Smooth muscle cell (in vitro differentiated cells): ENCODE results near the gene GMPR2. TPM values are rescaled to one million over a fixed set of nuclear protein-coding genes. Genes with fewer than 3 reads are reported as not detected.

Experiments
- DNase-seq: peaks from one replicate; lab custom pipeline; 2025; ENCODE audit not compliant: unreplicated experiment; lab: John Stamatoyannopoulos, UW
- H2AFZ ChIP-seq: fragments of 200-600 bp; sonication (generic); 2 replicates; pipeline ENCODE4 v1.6.0; 2016; ENCODE audit warnings: antibody characterized with exemption, low read depth, mild to moderate bottlenecking
- H3F3A ChIP-seq: fragments of 200-600 bp; sonication (generic); 2 replicates; pipeline ENCODE4 v1.6.0; 2017; ENCODE audit warnings: antibody characterized with exemption, low read depth
- H3K27ac ChIP-seq: fragments of 200-600 bp; sonication (generic); 2 replicates; pipeline ENCODE4 v1.5.1; 2016; ENCODE audit warnings: low read depth, mild to moderate bottlenecking
- H3K27me3 ChIP-seq: fragments of 200-600 bp; sonication (generic); 2 replicates; pipeline ENCODE4 v1.6.1; 2016; ENCODE audit warnings: low read depth, mild to moderate bottlenecking
- H3K36me3 ChIP-seq: fragments of 200-600 bp; sonication (generic); 2 replicates; pipeline ENCODE4 v1.5.1; 2016; ENCODE audit warnings: low read depth
- H3K4me1 ChIP-seq: fragments of 200-600 bp; sonication (generic); 2 replicates; pipeline ENCODE4 v1.5.1; 2016; ENCODE audit warnings: low read depth
- H3K4me2 ChIP-seq: fragments of 200-600 bp; sonication (generic); 2 replicates; pipeline ENCODE4 v1.6.0; 2016; ENCODE audit warnings: mild to moderate bottlenecking
- H3K4me3 ChIP-seq: fragments of 200-600 bp; sonication (generic); 2 replicates; pipeline ENCODE4 v1.5.1; 2016; ENCODE audit warnings: mild to moderate bottlenecking
- H3K79me2 ChIP-seq: fragments of 200-600 bp; sonication (generic); 2 replicates; pipeline ENCODE4 v1.6.0; 2016; ENCODE audit warnings: low read depth, mild to moderate bottlenecking
- H3K9ac ChIP-seq: fragments of 200-600 bp; sonication (generic); 2 replicates; pipeline ENCODE4 v1.6.0; 2016; ENCODE audit warnings: low read depth
- H3K9me3 ChIP-seq: fragments of 200-600 bp; sonication (generic); replicated peaks from 2 replicates; pipeline ENCODE4 v1.5.1; 2016; ENCODE audit warnings: low read depth
- H4K20me1 ChIP-seq: fragments of 200-600 bp; sonication (generic); 2 replicates; pipeline ENCODE4 v1.6.0; 2016; ENCODE audit warnings: low read depth
- CTCF ChIP-seq: fragments of 200-600 bp; sonication (generic); IDR thresholded peaks from 2 replicates; pipeline ENCODE4 v1.5.1; 2017; ENCODE audit warnings: borderline replicate concordance, mild to moderate bottlenecking, antibody characterized with exemption; ENCODE audit not compliant: insufficient read depth, poor library complexity, severe bottlenecking
- WGBS: methylation state at CpG from one replicate; pipeline ENCODE4 v1.1.7; 2016; ENCODE audit warnings: low lambda C conversion rate; 5-methylcytosine and 5-hydroxymethylcytosine counted together
- polyA plus RNA-seq: library from polyadenylated mRNA; unstranded; fragments of >200 nt; fragmentation: Nextera tagmentation; extraction: Ambion mirVana; gene quantifications from 2 replicates; pipeline ENCODE4 v1.2.1, GENCODE V29; 2016
- total RNA-seq: library from RNA; depleted of rRNA; stranded (reverse); fragments of >200 nt; gene quantifications from 2 replicates; pipeline ENCODE4 v1.2.3, GENCODE V29; 2014

The GMPR2 gene
- total and polyA plus RNA-seq, 2 experiments from 2014 or later, result 43.4 to 65.0 TPM

- no peak for DNase-seq
- Histone ChIP-seq H3K27ac (no peak overlapping the region), H2AFZ (no peak overlapping the region), H3K36me3 (no peaks in the 10 kb centered on the region), H3K9me3 (no peaks in the 10 kb centered on the region), H3K9ac (no peak overlapping the region), H3K27me3 (no peaks in the 10 kb centered on the region), H3K4me3 (no peak overlapping the region), H3K79me2 (no peaks in the 10 kb centered on the region), H3K4me1 (no peaks in the 10 kb centered on the region), H3F3A (no peaks in the 10 kb centered on the region), H3K4me2 (no peak overlapping the region), H4K20me1 (no peaks in the 10 kb centered on the region)
- WGBS, result 85% methylated on average over 11 of the region's 11 CpGs
- no peak for TF ChIP-seq CTCF
Observed at GRCh38 chr14:24279301-24280186, 46.8 kb downstream of the GMPR2 start.

GRCh38 chr14:24280797-24281460 lies 48.2 kb downstream of the GMPR2 start:
- no peaks in the 10 kb centered on the region for H3K9me3 ChIP-seq
- DNase-seq, result no peak
- H3K9ac ChIP-seq, result no peak overlapping the region
- no peak for TF ChIP-seq CTCF
- no peaks in the 10 kb centered on the region for H3F3A ChIP-seq
- no peaks in the 10 kb centered on the region for H4K20me1 ChIP-seq
- no peaks in the 10 kb centered on the region for H3K4me1 ChIP-seq
- no peak overlapping the region for H3K27ac ChIP-seq
- no peaks in the 10 kb centered on the region for H3K27me3 ChIP-seq
- H3K4me2 ChIP-seq, result no peak overlapping the region
- no peak overlapping the region for H2AFZ ChIP-seq
- no peak overlapping the region for H3K4me3 ChIP-seq
- no peaks in the 10 kb centered on the region for H3K79me2 ChIP-seq
- 86% methylated on average over 6 of the region's 6 CpGs for WGBS
- H3K36me3 ChIP-seq, result no peaks in the 10 kb centered on the region

GRCh38 chr14:24281636-24282035 lies 48.9 kb downstream of the GMPR2 start:
- H3K9ac ChIP-seq, result no peak overlapping the region
- no peak for DNase-seq
- H4K20me1 ChIP-seq, result no peaks in the 10 kb centered on the region
- no peaks in the 10 kb centered on the region for H3K4me1 ChIP-seq
- H3K79me2 ChIP-seq, result no peaks in the 10 kb centered on the region
- no peak for TF ChIP-seq CTCF
- no peaks in the 10 kb centered on the region for H3F3A ChIP-seq
- H2AFZ ChIP-seq, result no peak overlapping the region
- no peak overlapping the region for H3K27ac ChIP-seq
- no peak overlapping the region for H3K4me2 ChIP-seq
- H3K4me3 ChIP-seq, result no peak overlapping the region
- no peaks in the 10 kb centered on the region for H3K27me3 ChIP-seq
- H3K9me3 ChIP-seq, result no peaks in the 10 kb centered on the region
- WGBS, result 93% methylated on average over 7 of the region's 7 CpGs
- no peaks in the 10 kb centered on the region for H3K36me3 ChIP-seq
